Ovary (tissue), 3 donors: ENCODE results near the gene DSG3.

Experiments used
- EP300 ChIP-seq: sonication (generic); formaldehyde crosslinking; IDR thresholded peaks from one replicate; pipeline ENCODE4 v1.6.1; 2017; ENCODE audit warnings: antibody characterized with exemption
- POLR2A ChIP-seq: fragments of 450-650 bp; IDR thresholded peaks from one replicate; pipeline ENCODE4 v1.6.1; 2017; ENCODE audit warnings: antibody characterized with exemption, mild to moderate bottlenecking, moderate library complexity
- TF ChIP-seq, protein P1 (sequence below), 3 donors: fragments of 450-650 bp in 2 of 3; fragments of 200-600 bp in 1 of 3; IDR thresholded peaks; one replicate each; pipeline versions ENCODE4 v1.5.1 to v1.8.0; 2016 to 2022; ENCODE audit warnings: antibody characterized with exemption in 3 of 3, mild to moderate bottlenecking in 1 of 3
- donor health status: DM: no; HTN: no; CAD: no.

DNA sequence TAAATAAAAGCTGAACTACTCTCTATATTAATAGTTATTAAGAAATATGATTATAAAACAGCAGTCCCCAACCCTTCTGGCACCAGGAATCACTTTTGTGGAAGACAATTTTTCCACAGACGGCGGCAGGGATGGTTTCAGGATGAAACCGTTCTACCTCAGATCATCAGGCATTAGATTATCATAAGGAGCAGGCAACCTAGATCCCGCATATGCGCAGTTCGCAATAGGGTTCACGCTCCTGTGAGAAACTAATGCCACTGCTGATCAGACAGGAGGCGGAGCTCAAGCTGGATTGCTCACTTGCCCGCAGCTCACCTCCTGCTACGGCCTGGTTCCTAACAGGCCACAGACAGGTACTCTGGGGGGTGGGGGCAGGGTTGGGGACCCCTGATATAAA lies 31.1 kb downstream of the DSG3 start:
- TF ChIP-seq POLR2A (no peak), EP300 (no peak)
- TF ChIP-seq, protein P1, sequence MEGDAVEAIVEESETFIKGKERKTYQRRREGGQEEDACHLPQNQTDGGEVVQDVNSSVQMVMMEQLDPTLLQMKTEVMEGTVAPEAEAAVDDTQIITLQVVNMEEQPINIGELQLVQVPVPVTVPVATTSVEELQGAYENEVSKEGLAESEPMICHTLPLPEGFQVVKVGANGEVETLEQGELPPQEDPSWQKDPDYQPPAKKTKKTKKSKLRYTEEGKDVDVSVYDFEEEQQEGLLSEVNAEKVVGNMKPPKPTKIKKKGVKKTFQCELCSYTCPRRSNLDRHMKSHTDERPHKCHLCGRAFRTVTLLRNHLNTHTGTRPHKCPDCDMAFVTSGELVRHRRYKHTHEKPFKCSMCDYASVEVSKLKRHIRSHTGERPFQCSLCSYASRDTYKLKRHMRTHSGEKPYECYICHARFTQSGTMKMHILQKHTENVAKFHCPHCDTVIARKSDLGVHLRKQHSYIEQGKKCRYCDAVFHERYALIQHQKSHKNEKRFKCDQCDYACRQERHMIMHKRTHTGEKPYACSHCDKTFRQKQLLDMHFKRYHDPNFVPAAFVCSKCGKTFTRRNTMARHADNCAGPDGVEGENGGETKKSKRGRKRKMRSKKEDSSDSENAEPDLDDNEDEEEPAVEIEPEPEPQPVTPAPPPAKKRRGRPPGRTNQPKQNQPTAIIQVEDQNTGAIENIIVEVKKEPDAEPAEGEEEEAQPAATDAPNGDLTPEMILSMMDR (IDR thresholded peaks at IDR 0.05), result no peak
